CD4-positive, alpha-beta T cell treated with Interleukin-6 at 100 ng/mL for 8 hours (primary cell): ENCODE data around the gene FTL.
"Not testable (repeated sequence)": the region's sequence is repeated elsewhere in the genome, so short reads cannot be mapped to it uniquely, and the experiment has no call there.

Source experiments
- DNase-seq: peaks from one replicate; pipeline ENCODE4 v3.0.0-alpha.2; 2020; ENCODE audit warnings: mixed read lengths, low spot score

Gene FTL

GRCh38 chr19:48965040-48965805 is at the start of gene FTL:
FTL (plus strand) TSS chr19:48965309; CDS start chr19:48965508, 199 bp downstream.
- DNase-seq = peak; percentile 94

- no peak for DNase-seq
Measured at GRCh38 chr19:48915757-48916156, 49.4 kb upstream of the FTL start.

GRCh38 chr19:48918071-48918470 is 47.0 kb upstream of the FTL start:
- no peak for DNase-seq

- DNase-seq = no peak
Measured at GRCh38 chr19:48918801-48919247, 46.3 kb upstream of the FTL start.

GRCh38 chr19:48919271-48919670 is 45.8 kb upstream of the FTL start:
- not testable (repeated sequence) for DNase-seq

- DNase-seq = no peak
Measured at GRCh38 chr19:48920949-48921348, 44.2 kb upstream of the FTL start.

- DNase-seq = no peak
Measured at GRCh38 chr19:48921721-48922500, 43.2 kb upstream of the FTL start.

- DNase-seq = no peak
Measured at GRCh38 chr19:48922548-48923490, 42.3 kb upstream of the FTL start.

GRCh38 chr19:48925240-48925843 is 39.8 kb upstream of the FTL start:
- DNase-seq = no peak

GRCh38 chr19:48925890-48926289 is 39.2 kb upstream of the FTL start:
- DNase-seq = not testable (repeated sequence)

- peak; percentile 12 for DNase-seq
Measured at GRCh38 chr19:48926909-48927308, 38.2 kb upstream of the FTL start.

GRCh38 chr19:48927692-48928091 is 37.4 kb upstream of the FTL start:
- not testable (repeated sequence) for DNase-seq

GRCh38 chr19:48928164-48929025 is 36.7 kb upstream of the FTL start:
- DNase-seq = no peak

- DNase-seq = peak; percentile 90
Measured at GRCh38 chr19:48933382-48933932, 31.7 kb upstream of the FTL start, which contains the start of gene DHDH. DHDH (plus strand) TSS chr19:48933699; CDS start chr19:48933722, 23 bp downstream.

GRCh38 chr19:48934837-48935236 is 30.3 kb upstream of the FTL start:
- DNase-seq = no peak

- no peak for DNase-seq
Measured at GRCh38 chr19:48935864-48936263, 29.2 kb upstream of the FTL start.

GRCh38 chr19:48938256-48938655 is 26.9 kb upstream of the FTL start:
- DNase-seq = no peak

GRCh38 chr19:48940902-48941301 is 24.2 kb upstream of the FTL start:
- no peak for DNase-seq

GRCh38 chr19:48943081-48943480 is 22.0 kb upstream of the FTL start:
- no peak for DNase-seq

GRCh38 chr19:48945415-48945814 is 19.7 kb upstream of the FTL start:
- DNase-seq = no peak
